ENCODE results near the gene LMO2.
"Not testable (repeated sequence)": the region's sequence is repeated elsewhere in the genome, so short reads cannot be mapped to it uniquely, and the experiment has no call there.

The LMO2 gene

GRCh38 chr11:33891714-33892327 is at the start of gene LMO2:
Gene LMO2, minus strand, starts transcription at chr11:33892076. Its CDS starts 22,360 bp downstream, at chr11:33869716.
- DNase-seq: no peak

DNA sequence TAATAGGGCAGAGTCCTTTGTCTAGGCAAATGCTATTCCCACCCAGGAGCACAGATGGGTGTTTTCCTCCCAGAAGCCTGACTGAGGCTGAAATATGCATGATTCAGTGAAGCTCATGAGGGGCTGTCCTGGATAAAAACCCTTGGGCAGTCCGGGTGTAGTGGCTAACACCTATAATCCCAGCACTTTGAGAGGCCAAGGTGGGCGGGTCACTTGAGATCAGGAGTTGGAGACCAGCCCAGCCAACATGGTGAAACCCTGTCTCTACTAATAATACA is 48.6 kb upstream of the LMO2 start:
- DNase-seq: no peak

- no peak for DNase-seq
Observed at GRCh38 chr11:33936725-33937604, 45.1 kb upstream of the LMO2 start.

- DNase-seq: no peak
Observed at GRCh38 chr11:33935461-33936456, 43.9 kb upstream of the LMO2 start.

DNA sequence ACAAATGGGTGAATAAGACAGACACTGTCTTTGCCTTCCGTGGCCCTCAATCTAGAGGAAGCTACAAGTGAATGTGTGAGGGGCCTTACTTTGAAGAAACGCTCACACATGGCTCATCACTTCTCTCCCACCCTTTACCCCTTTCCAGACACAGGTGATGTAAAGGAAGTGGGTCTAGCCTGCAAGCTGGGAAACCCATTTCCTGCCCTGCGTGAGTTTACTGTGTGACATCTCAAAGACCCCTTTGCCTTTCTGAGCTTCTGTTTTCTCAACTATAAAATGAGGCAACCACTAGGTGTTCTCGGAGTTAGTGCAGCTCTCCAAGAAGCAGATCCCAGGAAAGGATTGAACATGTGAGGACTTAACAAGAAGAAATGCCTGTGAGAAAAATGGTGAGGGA is 43.1 kb upstream of the LMO2 start:
- DNase-seq: no peak

GRCh38 chr11:33934450-33934849 is 42.6 kb upstream of the LMO2 start:
- no peak for DNase-seq

DNA sequence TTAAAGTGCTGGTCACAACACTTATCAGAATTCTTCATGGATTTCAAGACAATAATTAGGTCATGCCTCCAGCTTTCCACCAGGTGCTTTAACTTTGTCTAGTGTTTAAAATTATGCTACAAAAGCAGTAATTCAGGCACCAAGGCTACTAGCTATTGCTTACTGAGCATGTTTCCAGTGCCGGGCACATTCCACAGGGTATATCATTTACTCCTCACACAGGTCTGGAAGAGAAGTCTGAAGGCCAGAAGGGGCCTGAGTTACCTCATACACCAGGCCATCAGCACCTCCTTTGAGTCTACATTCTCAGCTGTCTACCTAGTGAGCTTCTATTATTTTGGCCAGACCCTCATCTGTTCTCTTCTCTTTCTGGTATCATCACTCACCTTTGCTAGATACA is 41.7 kb upstream of the LMO2 start:
- no peak for DNase-seq

GRCh38 chr11:33932721-33933120 is 40.8 kb upstream of the LMO2 start:
- DNase-seq: no peak

GRCh38 chr11:33931739-33932366 is 40.0 kb upstream of the LMO2 start:
- not testable (repeated sequence) for DNase-seq

- DNase-seq: no peak
Observed at GRCh38 chr11:33931067-33931466, 39.2 kb upstream of the LMO2 start.

GRCh38 chr11:33930317-33931021 is 38.6 kb upstream of the LMO2 start:
- no peak for DNase-seq

- no peak for DNase-seq
Observed at GRCh38 chr11:33928564-33928963, 36.7 kb upstream of the LMO2 start.

- DNase-seq: no peak
Observed at GRCh38 chr11:33926671-33927552, 35.0 kb upstream of the LMO2 start.

GRCh38 chr11:33924341-33924740 is 32.5 kb upstream of the LMO2 start:
- DNase-seq: no peak

- DNase-seq: no peak
Observed at GRCh38 chr11:33923626-33924025, 31.8 kb upstream of the LMO2 start.

DNA sequence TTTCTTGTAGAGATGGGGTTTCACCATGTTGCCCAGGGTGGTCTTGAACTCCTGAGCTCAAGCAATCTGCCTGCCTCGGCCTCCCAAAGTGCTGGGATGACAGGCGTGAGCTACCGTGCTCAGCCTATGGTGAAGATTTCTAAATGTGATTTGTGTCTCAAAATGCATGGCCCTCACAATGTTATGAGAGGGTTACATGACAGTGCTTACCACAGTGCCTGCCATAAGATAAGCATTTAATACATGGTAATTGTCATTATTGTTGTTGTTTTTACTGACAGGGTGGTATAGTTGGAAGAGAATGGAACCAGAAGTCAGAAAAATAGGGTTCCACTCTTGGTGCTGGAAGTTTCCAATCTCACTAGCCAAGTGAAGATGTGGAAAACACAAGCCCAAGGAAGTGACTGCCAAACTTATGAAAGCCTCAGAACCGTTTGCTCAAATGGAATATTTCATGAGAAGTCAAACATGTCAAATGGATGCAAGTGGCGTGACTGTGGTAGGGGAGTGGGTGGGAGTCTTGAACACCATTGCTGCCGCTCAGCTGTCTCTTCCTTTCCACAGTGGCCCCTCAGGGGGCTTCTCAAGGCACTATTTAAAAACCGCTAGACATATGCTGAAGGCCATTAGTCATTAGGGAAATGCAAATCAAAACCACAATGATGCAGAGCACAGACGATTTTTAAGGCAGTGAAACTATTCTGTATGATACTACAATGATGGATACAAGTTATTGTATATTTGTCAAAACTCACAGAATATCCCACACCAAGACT is 29.1 kb upstream of the LMO2 start:
- DNase-seq: no peak

DNA sequence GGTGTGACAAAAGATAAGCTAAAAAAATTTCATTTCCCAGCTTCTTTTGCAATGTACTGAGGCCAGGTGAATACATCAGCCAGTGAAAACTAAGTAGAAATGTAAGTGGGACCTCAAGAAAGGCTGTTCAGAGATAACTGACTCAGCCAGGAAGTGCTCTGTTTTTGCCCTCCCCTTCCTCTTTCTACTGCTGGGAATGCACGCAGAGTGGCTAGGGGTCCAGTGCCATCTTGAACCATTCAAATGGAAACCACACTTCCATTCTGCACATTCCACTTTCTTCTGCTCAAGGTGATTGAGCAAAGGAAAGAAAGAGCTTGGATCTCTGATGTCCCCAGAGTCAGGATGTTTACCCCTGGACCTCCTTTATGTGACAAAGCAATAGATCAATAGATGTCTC is 27.8 kb upstream of the LMO2 start:
- DNase-seq: no peak

- DNase-seq: not testable (repeated sequence)
Observed at GRCh38 chr11:33917402-33917801, 25.5 kb upstream of the LMO2 start.

DNA sequence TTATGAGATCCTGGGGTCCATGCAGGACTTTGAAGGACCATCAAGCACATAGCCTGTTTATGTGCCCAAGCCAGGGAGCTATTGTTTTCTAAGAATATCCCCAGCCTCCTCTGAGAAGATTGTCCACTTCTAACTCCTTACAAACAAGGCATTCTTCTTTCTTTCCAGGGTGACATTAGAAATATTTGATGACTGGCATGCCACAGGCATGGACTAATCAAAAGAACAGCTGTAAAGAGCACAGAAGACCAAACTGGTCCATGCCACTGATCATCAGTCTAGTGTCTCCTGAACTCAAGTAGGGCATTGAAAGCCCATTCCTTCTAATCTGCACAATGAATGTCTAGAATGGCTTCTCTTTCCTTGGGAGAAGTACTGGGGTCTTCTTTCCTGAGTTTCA is 24.9 kb upstream of the LMO2 start:
- no peak for DNase-seq

GRCh38 chr11:33915526-33915925 is 23.6 kb upstream of the LMO2 start:
- DNase-seq: no peak

Measured in activated naive CD4-positive, alpha-beta T cell (primary cell).